ENCODE results near the gene CCDC106. TPM values are rescaled to one million over a fixed set of nuclear protein-coding genes. Genes with fewer than 3 reads are reported as not detected.

The CCDC106 gene
- total and polyA plus RNA-seq, 8 donors = 9.7 to 16.8 (median 14.7) TPM

GRCh38 chr19:55603115-55603514, 44.9 kb upstream of the CCDC106 start:
- intact Hi-C loops (cut with DNase I) = loop anchor here in 1 of 2 donors (10.0 kb wide), 1 partner anchor 88 kb away; no protein-coding TSS in a partner anchor
- H3K9me3 ChIP-seq = no peaks in the 10 kb centered on the region
- no peak for ATAC-seq
- peaks cover 7 to 62% of the 10 kb centered on the region in 2 donors for H3K4me1 ChIP-seq
- DNase-seq = peak in 1 of 4 donors; percentile 62
- TF ChIP-seq CTCF (IDR thresholded peaks at IDR 0.05) = no peak
- H3K27me3 ChIP-seq = no peaks in the 10 kb centered on the region
- no peak overlapping the region for H3K27ac ChIP-seq
- peaks cover 0 to 13% of the 10 kb centered on the region in 2 donors for H3K36me3 ChIP-seq
- H3K4me3 ChIP-seq = no peak overlapping the region

GRCh38 chr19:55603581-55604292, 44.3 kb upstream of the CCDC106 start:
- Histone ChIP-seq H3K9me3 (no peaks in the 10 kb centered on the region), H3K36me3 (peaks cover 0 to 14% of the 10 kb centered on the region in 2 donors), H3K27ac (peak overlapping the region; percentile 91 to 95), H3K4me1 (peaks cover 7 to 68% of the 10 kb centered on the region in 2 donors), H3K4me3 (peak overlapping the region in 1 of 2 donors; percentile 74), H3K27me3 (no peaks in the 10 kb centered on the region)
- intact Hi-C loops (cut with DNase I) = loop anchor here in 1 of 2 donors (10.0 kb wide), 1 partner anchor 89 kb away; no protein-coding TSS in a partner anchor
- DNase-seq = no peak
- ATAC-seq = no peak
- no peak for TF ChIP-seq CTCF (IDR thresholded peaks at IDR 0.05)

GRCh38 chr19:55605207-55605636, 42.8 kb upstream of the CCDC106 start:
- Histone ChIP-seq H3K9me3 (no peaks in the 10 kb centered on the region), H3K27me3 (no peaks in the 10 kb centered on the region), H3K36me3 (peaks cover 0 to 28% of the 10 kb centered on the region in 2 donors), H3K27ac (peak overlapping the region; percentile 91 to 95), H3K4me1 (peaks cover 7 to 77% of the 10 kb centered on the region in 2 donors), H3K4me3 (peak overlapping the region; percentile 65 to 74)
- intact Hi-C loops (cut with DNase I) = loop anchor here in 1 of 2 donors (10.0 kb wide), 1 partner anchor 90 kb away; no protein-coding TSS in a partner anchor
- DNase-seq (peak; percentile 95 to 98 (median 98)), ATAC-seq (peak; percentile 83)
- no peak for TF ChIP-seq CTCF (IDR thresholded peaks at IDR 0.05)

- Histone ChIP-seq H3K9me3 (no peaks in the 10 kb centered on the region), H3K27me3 (no peaks in the 10 kb centered on the region), H3K4me3 (peak within 1 kb of the TSS; percentile 65 to 74), H3K4me1 (peaks cover 7 to 74% of the 10 kb centered on the region in 2 donors), H3K27ac (peak within 1 kb of the TSS; percentile 91 to 95), H3K36me3 (peaks cover 0 to 35% of the 10 kb centered on the region in 2 donors)
- intact Hi-C loops (cut with DNase I) = loop anchor here in 1 of 2 donors (10.0 kb wide), 1 partner anchor 91 kb away; no protein-coding TSS in a partner anchor
- DNase-seq = peak in 3 of 4 donors; percentile 78 to 83 (median 83)
- TF ChIP-seq CTCF (IDR thresholded peaks at IDR 0.05) = peak; percentile 48 to 51
- ATAC-seq = peak; percentile 61
Observed at GRCh38 chr19:55605637-55606470, 42.2 kb upstream of the CCDC106 start, which contains the start of gene ZNF865. Gene ZNF865, plus strand, starts transcription at chr19:55605647. Its CDS starts 7,972 bp downstream, at chr19:55613619.

All from left lung (tissue), 10 donors.